ENCODE data around the gene ERICH6.

Gene ERICH6

GRCh38 chr3:150620002-150620689 lies 83.6 kb downstream of the ERICH6 start:
- no peak overlapping the region for H3K9ac ChIP-seq (ENCODE audit: low read depth in 1 of 2, low read length in 2 of 2)
- no peaks in the 10 kb centered on the region for H3K9me3 ChIP-seq (ENCODE audit: control insufficient read depth in 2 of 2, low read length in 2 of 2)
- H3K4me1 ChIP-seq (ENCODE audit: control insufficient read depth in 2 of 2, insufficient read depth in 2 of 2, low read length in 2 of 2): no peaks in the 10 kb centered on the region
- H3K4me3 ChIP-seq (ENCODE audit: low read length in 2 of 2): no peak overlapping the region
- no peaks in the 10 kb centered on the region for H3K27me3 ChIP-seq (ENCODE audit: control insufficient read depth in 2 of 2, insufficient read depth in 2 of 2, low read length in 2 of 2)
- peaks cover 2 to 3% of the 10 kb centered on the region in 2 donors for H3K36me3 ChIP-seq (ENCODE audit: control insufficient read depth in 2 of 2, insufficient read depth in 2 of 2, low read length in 2 of 2)
- H3K27ac ChIP-seq (ENCODE audit: low read depth in 2 of 2, low read length in 2 of 2): no peak overlapping the region

GRCh38 chr3:150613709-150614480 lies 89.8 kb downstream of the ERICH6 start:
- no peak overlapping the region for H3K4me3 ChIP-seq (ENCODE audit: low read length in 2 of 2)
- H3K27me3 ChIP-seq (ENCODE audit: control insufficient read depth in 2 of 2, insufficient read depth in 2 of 2, low read length in 2 of 2): no peaks in the 10 kb centered on the region
- no peaks in the 10 kb centered on the region for H3K4me1 ChIP-seq (ENCODE audit: control insufficient read depth in 2 of 2, insufficient read depth in 2 of 2, low read length in 2 of 2)
- peaks cover 0 to 9% of the 10 kb centered on the region in 2 donors for H3K36me3 ChIP-seq (ENCODE audit: control insufficient read depth in 2 of 2, insufficient read depth in 2 of 2, low read length in 2 of 2)
- H3K27ac ChIP-seq (ENCODE audit: low read depth in 2 of 2, low read length in 2 of 2): no peak overlapping the region
- H3K9ac ChIP-seq (ENCODE audit: low read depth in 1 of 2, low read length in 2 of 2): no peak overlapping the region
- H3K9me3 ChIP-seq (ENCODE audit: control insufficient read depth in 2 of 2, low read length in 2 of 2): no peaks in the 10 kb centered on the region

- Histone ChIP-seq H3K27ac (ENCODE audit: low read depth in 2 of 2, low read length in 2 of 2) (no peak overlapping the region), H3K4me1 (ENCODE audit: control insufficient read depth in 2 of 2, insufficient read depth in 2 of 2, low read length in 2 of 2) (no peaks in the 10 kb centered on the region), H3K4me3 (ENCODE audit: low read length in 2 of 2) (no peak overlapping the region), H3K9me3 (ENCODE audit: control insufficient read depth in 2 of 2, low read length in 2 of 2) (no peaks in the 10 kb centered on the region), H3K9ac (ENCODE audit: low read depth in 1 of 2, low read length in 2 of 2) (no peak overlapping the region), H3K27me3 (ENCODE audit: control insufficient read depth in 2 of 2, insufficient read depth in 2 of 2, low read length in 2 of 2) (no peaks in the 10 kb centered on the region), H3K36me3 (ENCODE audit: control insufficient read depth in 2 of 2, insufficient read depth in 2 of 2, low read length in 2 of 2) (peaks cover 0 to 9% of the 10 kb centered on the region in 2 donors)
These were observed 90.7 kb downstream of the ERICH6 start for GRCh38 chr3:150613034-150613433.

GRCh38 chr3:150612494-150612893 lies 91.2 kb downstream of the ERICH6 start:
- no peak overlapping the region for H3K9ac ChIP-seq (ENCODE audit: low read depth in 1 of 2, low read length in 2 of 2)
- peaks cover 0 to 1% of the 10 kb centered on the region in 2 donors for H3K4me1 ChIP-seq (ENCODE audit: control insufficient read depth in 2 of 2, insufficient read depth in 2 of 2, low read length in 2 of 2)

GRCh38 chr3:150611666-150612065 lies 92.1 kb downstream of the ERICH6 start:
- no peak overlapping the region for H3K9ac ChIP-seq (ENCODE audit: low read depth in 1 of 2, low read length in 2 of 2)
- H3K27ac ChIP-seq (ENCODE audit: low read depth in 2 of 2, low read length in 2 of 2): no peak overlapping the region
- peaks cover 0 to 12% of the 10 kb centered on the region in 2 donors for H3K36me3 ChIP-seq (ENCODE audit: control insufficient read depth in 2 of 2, insufficient read depth in 2 of 2, low read length in 2 of 2)
- H3K4me3 ChIP-seq (ENCODE audit: low read length in 2 of 2): no peak overlapping the region
- H3K27me3 ChIP-seq (ENCODE audit: control insufficient read depth in 2 of 2, insufficient read depth in 2 of 2, low read length in 2 of 2): no peaks in the 10 kb centered on the region
- no peaks in the 10 kb centered on the region for H3K9me3 ChIP-seq (ENCODE audit: control insufficient read depth in 2 of 2, low read length in 2 of 2)
- H3K4me1 ChIP-seq (ENCODE audit: control insufficient read depth in 2 of 2, insufficient read depth in 2 of 2, low read length in 2 of 2): peaks cover 0 to 5% of the 10 kb centered on the region in 2 donors

More at GRCh38 chr3:150612494-150612893, 91.2 kb downstream of the ERICH6 start:
- H3K36me3 ChIP-seq (ENCODE audit: control insufficient read depth in 2 of 2, insufficient read depth in 2 of 2, low read length in 2 of 2): peaks cover 0 to 9% of the 10 kb centered on the region in 2 donors
- H3K27me3 ChIP-seq (ENCODE audit: control insufficient read depth in 2 of 2, insufficient read depth in 2 of 2, low read length in 2 of 2): no peaks in the 10 kb centered on the region
- no peak overlapping the region for H3K27ac ChIP-seq (ENCODE audit: low read depth in 2 of 2, low read length in 2 of 2)
- H3K4me3 ChIP-seq (ENCODE audit: low read length in 2 of 2): no peak overlapping the region
- H3K9me3 ChIP-seq (ENCODE audit: control insufficient read depth in 2 of 2, low read length in 2 of 2): no peaks in the 10 kb centered on the region

- Histone ChIP-seq H3K4me1 (ENCODE audit: control insufficient read depth in 2 of 2, insufficient read depth in 2 of 2, low read length in 2 of 2) (peaks cover under 1 to 7% of the 10 kb centered on the region in 2 donors), H3K36me3 (ENCODE audit: control insufficient read depth in 2 of 2, insufficient read depth in 2 of 2, low read length in 2 of 2) (peaks cover 0 to 12% of the 10 kb centered on the region in 2 donors), H3K9me3 (ENCODE audit: control insufficient read depth in 2 of 2, low read length in 2 of 2) (no peaks in the 10 kb centered on the region), H3K27ac (ENCODE audit: low read depth in 2 of 2, low read length in 2 of 2) (no peak overlapping the region), H3K27me3 (ENCODE audit: control insufficient read depth in 2 of 2, insufficient read depth in 2 of 2, low read length in 2 of 2) (no peaks in the 10 kb centered on the region), H3K4me3 (ENCODE audit: low read length in 2 of 2) (no peak overlapping the region), H3K9ac (ENCODE audit: low read depth in 1 of 2, low read length in 2 of 2) (no peak overlapping the region)
These were observed 92.9 kb downstream of the ERICH6 start for GRCh38 chr3:150610785-150611184.

- Histone ChIP-seq H3K9me3 (ENCODE audit: control insufficient read depth in 2 of 2, low read length in 2 of 2) (no peaks in the 10 kb centered on the region), H3K27me3 (ENCODE audit: control insufficient read depth in 2 of 2, insufficient read depth in 2 of 2, low read length in 2 of 2) (no peaks in the 10 kb centered on the region), H3K9ac (ENCODE audit: low read depth in 1 of 2, low read length in 2 of 2) (no peak overlapping the region), H3K4me1 (ENCODE audit: control insufficient read depth in 2 of 2, insufficient read depth in 2 of 2, low read length in 2 of 2) (peaks cover 3 to 8% of the 10 kb centered on the region in 2 donors), H3K27ac (ENCODE audit: low read depth in 2 of 2, low read length in 2 of 2) (no peak overlapping the region), H3K36me3 (ENCODE audit: control insufficient read depth in 2 of 2, insufficient read depth in 2 of 2, low read length in 2 of 2) (peaks cover 0 to 12% of the 10 kb centered on the region in 2 donors), H3K4me3 (ENCODE audit: low read length in 2 of 2) (no peak overlapping the region)
These were observed 93.7 kb downstream of the ERICH6 start for GRCh38 chr3:150609988-150610387.
